DLD1 (cell line): ENCODE results near the gene GNB5.
"Not testable (repeated sequence)": the region's sequence is repeated elsewhere in the genome, so short reads cannot be mapped to it uniquely, and the experiment has no call there.

ENCODE experiments used
- in situ Hi-C: cut with HindIII; loops from 2 replicates; pipeline ENCODE4 v1.10.0; 2017; ENCODE audit warnings: low sequenced_read_pairs

The GNB5 gene

DNA sequence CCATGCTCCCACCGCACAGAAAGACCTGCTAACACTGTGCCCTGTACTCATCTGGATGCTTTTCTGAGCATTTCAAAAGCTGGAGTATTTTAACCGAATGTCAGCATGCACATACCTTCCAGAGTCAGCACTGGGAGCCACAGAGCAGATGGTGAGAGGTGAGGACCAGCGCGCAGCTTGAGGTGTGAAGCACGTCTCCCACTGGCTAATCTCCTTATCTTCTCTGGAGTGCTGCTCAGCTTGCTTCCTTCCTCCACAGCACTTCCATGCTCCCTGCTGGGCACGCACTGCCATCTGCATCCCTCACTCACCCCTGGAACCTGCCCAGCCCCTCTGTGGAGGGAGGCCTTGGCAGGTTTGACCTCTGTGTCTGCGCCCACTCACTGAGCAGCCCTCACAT is at the start of gene GNB5:
TSS of gene GNB5 (minus strand) at position 186 of the 400 bp plus-strand sequence. CDS start 6,716 bp downstream, outside the sequence.
- in situ Hi-C loops, result no loop called here

DNA sequence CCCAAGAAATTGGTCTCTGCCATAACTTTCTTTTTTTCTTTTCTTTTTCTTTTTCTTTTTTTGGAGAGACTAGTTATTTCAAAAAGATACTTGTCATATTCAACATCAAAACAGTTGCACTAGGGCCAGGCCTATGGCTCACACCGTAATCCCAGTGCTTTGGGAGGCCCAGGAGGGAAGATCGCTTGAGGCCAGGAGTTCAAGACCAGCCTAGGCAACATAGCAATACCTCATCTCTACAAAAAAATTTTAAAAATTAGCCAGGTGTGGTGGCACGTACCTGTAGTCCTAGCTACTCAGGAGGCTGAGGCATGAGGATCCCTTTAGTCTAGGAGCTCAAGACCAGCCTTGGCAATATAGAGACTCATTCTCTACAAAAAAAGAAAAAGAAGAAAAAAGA is 49.0 kb upstream of the GNB5 start:
- in situ Hi-C loops, result no loop called here

DNA sequence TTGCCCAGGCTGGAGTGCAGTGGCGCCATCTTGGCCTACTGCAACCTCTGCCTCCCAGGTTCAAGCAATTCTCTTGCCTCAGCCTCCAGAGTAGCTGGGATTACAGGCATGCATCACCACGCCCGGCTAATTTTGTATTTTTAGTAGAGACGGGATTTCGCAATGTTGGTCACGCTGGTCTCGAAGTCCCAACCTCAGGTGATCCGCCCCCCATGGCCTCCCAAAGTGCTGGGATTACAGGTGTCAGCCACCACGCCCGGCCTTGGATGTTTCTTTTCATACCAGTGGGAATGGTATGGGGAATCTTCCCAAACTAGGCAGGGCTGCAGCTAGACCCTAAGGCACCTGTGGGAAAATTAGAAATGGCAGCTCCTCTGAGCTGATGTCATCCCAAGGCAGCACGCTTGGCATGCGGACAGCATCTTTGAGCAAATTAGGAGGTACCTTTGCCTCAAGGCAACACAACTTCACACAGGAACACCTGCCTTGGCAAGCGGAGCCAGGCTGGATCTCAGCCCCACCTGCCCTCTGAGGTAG is 47.9 kb upstream of the GNB5 start:
- in situ Hi-C loops, result not testable (repeated sequence)

DNA sequence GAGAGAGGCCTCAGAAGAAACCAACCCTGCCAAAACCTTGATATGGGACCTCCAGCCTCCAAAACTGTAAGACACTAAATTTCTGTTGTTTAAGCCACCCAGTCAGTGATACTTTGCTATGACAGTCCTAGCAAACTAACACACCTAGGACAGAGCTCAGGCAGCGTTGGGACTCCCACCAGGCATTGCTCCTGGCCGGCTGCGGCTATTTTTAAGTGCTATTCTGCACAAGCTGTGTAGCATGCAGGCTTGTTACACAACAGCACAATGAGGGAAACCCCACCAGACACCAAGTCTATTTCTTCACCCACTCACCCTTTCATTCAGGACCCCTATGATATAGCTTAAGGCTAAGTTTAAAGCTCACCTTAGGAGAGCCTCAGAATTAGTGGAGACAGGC is 47.0 kb upstream of the GNB5 start:
- in situ Hi-C loops, result no loop called here

DNA sequence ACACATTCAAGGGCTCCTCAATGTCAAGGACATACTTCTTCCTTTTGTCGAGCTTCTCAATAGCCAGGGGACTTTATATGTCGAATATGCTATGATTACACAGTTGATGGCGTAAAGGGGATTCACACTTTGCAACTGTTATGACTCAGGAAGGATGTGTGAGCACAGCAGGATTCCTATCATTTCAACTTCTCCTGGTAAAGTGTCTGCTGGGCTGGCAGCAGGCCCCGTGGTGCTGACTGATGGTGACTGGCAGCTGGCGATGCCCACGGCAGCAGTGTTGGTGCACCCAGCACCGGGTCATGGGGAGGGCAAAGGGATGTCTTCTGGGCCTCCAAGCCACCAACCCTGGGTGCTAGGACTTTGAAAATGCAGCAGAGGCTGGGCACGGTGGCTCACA is 44.8 kb upstream of the GNB5 start:
- in situ Hi-C loops, result no loop called here

DNA sequence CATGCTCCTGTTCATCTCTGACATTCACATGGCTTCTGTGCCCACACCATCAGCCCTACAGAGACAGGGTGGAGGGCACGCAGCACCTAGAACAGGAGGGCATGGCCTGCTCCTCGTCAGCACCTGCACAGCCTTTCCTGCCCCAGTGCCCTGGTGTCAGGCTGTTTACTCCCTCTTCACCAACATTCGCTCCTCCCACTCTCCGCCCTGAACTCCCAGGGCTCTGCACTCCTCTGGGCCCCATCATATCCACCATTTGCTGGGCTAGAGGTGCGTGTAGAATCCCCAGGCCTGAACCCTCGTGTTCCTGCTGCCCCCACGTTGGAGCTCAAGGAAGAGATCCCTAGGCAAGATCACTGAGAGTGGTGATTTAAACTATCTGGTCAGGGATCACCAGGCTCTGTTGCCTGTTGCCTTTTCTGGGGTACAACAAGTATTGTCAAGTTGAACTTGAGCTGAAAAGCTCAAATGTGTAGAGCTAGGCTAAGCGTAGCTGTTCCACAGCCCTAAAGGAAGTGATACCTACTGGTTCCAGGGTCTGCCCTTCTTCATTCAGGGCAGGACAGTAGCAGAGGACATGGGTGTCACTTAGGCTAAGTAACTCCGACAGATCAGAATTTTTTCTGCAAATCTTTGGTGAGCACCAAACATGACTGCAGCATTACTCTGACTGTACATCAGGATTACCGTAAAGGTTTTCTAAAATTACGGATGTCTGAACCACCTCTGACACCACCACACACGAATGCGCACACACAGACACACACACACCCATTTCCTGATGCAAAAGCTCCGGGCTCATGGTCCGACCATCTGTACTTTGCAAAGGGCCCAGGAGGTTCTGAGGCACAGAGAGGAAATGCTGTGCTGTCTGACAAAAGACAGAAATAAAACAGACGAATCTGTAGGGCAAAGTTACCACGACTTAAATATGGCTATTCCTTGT is 43.7 kb upstream of the GNB5 start:
- in situ Hi-C loops, result no loop called here

DNA sequence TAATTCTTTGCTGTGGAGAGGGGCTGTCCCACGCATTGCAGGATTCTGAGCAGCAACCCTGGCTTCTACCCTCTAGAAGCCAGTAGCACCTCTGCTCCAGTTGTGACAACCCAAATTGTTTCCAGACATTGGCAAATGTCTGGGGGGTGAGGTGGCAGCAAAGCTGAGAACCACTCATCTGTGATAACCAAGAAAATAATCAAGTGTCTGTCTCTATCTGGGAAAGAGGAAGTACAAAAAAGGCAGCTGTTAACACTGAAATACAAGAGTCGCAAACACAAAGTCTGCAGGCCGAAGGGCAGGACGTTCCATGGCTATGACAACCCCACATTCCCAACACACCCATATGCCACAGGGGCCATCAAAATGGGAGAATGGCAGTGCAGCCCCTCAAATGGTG is 42.2 kb upstream of the GNB5 start:
- in situ Hi-C loops, result no loop called here

DNA sequence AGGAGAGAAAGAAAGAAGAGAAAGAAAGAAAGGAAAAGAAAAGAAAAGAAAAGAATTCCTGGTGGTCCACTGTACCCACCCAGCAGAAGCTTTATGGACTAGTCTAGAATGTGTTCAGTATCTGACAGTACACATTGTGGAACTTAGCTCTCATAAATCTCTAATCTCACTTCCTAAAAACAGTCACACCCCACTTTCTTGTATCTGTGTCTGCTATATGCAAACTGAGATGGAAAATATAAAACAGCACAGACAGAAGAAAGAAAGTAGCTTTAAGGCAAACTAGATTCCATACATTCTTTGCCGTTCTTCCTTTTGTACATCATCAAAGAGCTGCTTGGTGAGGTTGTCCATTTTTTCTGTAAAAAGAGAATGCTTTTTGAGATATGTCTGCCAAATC is 41.1 kb upstream of the GNB5 start:
- in situ Hi-C loops, result no loop called here

DNA sequence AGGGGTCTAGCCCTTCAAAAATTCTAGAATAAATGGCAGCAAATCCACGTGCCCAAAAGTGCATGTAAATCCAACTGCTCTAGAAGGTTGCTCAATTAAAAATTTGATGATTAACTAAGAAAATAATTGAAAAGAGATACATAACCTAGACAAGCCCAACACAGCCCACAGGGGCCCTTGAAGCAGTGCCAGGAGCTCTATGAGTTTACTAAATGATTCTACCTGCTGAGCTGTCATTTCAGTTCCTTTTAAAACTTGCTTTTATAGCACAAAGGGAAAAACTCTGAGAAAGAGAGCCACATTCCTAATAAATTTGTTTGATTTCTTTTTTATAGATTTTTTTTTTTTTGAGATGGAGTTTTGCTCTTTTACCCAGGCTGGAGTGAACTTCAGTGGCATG is 38.9 kb upstream of the GNB5 start:
- in situ Hi-C loops, result no loop called here

DNA sequence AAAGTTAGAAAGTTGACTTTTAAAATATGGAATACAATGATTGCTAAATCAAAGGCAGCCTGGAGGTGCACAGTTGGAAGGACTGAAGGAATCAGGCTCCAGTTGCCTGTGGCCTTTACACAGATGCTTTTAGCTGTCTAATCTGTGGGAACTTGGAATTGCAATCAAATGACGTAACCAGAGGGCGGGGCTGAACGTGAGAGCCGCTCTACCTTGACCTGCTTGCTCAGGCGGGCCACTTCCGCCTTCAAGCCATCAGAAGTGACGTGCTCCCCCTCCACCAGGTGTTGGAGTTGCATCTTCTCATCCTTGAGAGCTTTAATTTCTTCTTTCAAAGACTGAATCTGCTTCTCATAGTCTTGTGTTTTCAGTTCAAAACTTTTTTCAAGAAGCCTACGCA is 37.7 kb upstream of the GNB5 start:
- in situ Hi-C loops, result no loop called here

DNA sequence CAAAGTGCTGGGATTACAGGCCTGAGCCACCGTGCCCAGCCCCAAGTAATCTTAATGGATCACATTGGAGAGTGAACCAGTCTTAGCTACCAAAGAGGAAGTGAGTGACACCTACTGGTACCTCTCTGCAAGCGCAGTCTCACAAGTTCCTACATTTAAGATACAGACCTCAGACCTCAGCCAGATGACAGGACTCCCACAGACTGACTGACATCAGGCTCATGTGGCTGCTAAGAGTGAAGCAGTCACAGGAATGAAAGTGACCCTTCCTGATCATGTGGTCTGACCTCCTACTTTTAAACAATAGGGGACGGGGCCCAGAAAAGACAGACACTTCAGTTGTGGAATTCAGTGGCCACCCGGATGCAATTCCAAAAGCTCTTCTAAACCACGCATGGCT is 36.3 kb upstream of the GNB5 start:
- in situ Hi-C loops, result no loop called here

DNA sequence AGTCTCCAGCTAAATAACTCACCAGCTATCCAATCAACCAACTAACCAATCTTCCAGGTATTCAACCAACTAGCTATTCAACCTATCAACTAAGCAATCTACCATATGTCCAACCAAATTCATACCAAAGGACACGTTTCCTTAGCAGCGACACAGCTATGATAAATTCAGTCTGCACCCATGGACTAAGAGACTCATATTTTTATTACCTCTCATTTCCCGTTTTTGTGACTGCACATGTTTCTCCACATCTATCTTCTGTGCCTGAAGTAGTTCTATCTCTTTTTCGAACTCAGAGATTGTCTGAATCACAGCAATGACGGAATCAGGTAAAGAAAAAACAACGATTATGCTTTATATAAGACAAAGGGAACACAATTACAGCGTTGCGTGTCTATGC is 34.0 kb upstream of the GNB5 start:
- in situ Hi-C loops, result no loop called here

DNA sequence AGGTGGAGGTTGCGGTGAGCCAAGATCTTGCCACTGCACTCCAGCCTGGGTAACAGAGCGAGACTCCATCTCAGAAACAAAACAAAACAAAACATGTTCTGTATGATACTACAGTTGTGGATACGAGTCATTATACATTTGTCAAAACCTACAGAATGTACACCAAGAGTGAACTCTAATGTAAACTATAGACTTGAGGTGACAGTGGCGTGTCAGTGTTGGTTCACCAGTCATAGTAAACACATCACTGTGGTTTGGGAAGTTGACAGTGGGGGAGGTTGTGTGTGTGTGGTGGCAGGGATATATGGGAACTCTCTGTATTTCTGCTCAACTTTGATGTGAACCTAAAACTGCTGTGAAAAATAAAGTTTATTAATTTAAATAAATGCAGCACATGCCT is 33.0 kb upstream of the GNB5 start:
- in situ Hi-C loops, result no loop called here

DNA sequence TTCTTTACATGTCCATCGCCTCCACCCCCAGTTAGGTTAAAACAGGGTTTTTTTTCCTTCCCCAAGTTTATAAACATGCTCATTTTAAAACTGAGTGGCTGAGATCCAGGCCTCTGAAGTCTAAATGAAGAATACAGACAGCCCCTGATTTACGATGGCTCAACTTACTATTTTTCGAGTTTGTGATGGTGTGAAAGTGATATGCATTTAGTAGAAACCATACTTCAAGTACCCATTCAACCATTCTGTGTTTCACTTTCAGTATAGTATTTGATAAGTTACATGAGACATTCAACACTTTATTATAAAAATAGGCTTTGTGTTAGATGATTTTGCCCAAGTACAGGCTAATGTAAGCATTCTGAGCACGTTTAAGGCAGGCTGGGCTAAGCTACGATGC is 30.5 kb upstream of the GNB5 start:
- in situ Hi-C loops, result no loop called here

DNA sequence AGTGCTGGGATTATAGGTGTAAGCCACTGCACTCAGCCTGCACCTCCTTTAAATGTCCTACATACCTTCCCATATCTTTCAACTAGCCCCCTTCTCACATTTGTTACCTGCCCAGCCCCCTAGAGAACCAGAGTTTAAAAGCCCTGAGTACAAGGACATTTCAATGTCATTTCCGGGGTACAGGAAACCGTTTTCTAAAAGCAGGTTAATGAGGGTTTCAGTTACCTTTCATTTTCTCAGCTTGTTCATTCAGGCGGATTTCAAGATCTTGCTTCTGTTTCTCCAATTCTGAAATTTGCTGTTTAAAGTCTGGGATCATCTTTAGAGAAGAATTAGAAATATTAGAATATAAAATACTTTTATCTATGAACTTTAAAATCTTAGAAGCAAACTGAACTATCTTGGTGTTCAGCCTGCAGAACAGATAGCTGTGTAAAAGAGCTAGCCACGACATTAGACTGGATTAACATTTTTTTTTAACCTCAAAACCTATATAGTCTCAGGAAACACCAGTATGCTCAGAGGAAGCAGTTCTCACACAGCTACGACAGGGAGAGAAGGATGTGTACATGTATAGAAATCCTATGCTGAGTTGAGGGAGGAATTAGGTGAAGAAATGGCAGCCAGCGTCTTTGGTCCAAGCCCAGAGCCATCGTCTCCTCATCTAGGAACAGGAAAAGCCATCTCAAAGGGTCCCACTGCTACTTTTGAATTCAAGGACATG is 29.9 kb upstream of the GNB5 start:
- in situ Hi-C loops, result no loop called here

DNA sequence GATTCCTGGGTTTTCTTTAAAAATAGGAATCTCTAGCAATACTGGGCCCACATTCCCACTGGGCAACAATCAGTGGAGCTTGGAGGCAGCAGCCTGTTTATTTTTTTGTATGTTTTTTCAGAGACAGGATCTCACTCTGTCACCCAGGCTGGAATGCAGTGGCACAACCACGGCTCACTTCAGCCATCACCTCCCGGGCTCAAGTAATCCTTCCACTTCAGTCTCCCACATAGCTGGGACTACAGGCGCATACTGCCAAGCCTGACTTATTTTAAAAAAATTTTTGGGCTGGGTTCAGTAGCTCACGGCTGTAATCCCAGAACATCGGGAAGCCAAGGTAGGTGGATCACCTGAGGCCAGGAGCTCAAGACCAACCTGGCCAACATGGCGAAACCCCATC is 29.1 kb upstream of the GNB5 start:
- in situ Hi-C loops, result no loop called here

DNA sequence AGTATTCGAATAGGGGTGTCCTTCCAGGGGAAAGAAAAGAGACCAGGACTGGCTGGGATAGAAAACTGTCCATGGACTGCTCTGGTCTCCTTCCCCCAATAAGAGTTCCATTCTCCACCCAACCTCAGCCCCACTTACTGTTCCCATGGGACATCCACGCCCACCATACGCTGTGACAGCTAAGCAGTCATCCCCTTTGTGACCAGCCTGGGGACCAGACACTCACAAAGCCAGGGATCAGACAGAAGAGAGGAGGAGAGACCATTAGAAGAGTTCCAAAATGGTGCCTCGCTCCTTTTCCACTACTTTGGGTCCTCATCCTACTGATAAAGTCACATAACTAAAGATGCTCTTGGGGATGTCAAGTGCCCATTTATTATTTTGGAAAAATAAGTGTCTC is 27.6 kb upstream of the GNB5 start:
- in situ Hi-C loops, result no loop called here

DNA sequence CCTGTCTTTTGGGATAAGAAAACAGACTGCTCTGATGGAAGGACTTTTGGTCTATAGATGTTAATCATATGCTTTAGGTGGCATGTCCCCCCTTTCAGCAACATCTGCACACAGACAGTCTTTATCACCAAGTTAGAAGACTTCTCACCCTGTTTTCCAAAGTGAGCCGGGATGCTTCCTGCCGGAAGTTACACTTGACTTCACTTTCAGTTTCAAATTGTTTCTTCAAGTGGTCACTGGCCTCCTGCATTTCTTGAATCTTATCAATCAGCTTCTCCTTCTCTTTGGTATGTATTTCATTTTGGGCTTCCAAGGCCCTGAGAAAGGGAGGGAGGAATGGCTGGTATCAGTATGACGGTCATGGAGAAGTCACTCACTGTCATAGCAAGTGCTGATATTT is 27.2 kb upstream of the GNB5 start:
- in situ Hi-C loops, result no loop called here

DNA sequence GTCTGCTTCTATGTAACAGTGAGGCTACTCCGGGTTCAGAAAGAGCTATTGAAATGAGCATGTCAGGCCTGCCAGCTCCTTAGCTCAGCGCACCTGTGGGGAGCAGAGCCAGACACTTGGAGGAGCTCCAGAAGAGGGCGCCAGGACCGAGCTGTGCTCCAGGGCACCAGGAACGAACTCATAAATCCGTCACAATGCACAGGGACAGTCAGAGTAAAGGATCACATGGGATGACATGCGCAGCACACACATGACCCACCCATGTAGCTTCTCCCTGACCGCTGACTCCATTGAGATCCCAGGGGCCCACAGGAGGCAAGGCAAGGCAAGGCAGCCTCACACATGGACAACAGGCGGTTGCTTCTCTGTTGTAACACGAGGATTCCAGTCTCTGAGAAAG is 26.0 kb upstream of the GNB5 start:
- in situ Hi-C loops, result no loop called here

DNA sequence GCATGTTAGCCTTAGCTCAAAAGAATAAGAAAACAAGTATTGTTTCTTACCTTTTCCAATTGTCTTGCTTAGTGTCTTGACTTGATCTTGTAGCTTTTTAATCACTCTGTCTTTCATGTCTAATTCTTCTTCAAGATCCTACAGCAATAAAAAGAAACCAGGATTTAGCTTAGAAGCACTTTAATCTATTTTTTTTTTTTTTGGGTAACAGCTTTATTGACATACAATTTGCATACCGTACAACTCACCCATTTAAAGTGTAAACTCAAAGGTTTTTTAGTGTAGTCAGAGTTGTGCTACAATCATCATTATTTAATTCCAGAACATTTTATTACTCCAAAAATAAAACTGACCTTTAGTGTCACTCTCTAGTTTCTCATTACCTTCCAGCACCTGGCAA is 23.4 kb upstream of the GNB5 start:
- in situ Hi-C loops, result no loop called here

DNA sequence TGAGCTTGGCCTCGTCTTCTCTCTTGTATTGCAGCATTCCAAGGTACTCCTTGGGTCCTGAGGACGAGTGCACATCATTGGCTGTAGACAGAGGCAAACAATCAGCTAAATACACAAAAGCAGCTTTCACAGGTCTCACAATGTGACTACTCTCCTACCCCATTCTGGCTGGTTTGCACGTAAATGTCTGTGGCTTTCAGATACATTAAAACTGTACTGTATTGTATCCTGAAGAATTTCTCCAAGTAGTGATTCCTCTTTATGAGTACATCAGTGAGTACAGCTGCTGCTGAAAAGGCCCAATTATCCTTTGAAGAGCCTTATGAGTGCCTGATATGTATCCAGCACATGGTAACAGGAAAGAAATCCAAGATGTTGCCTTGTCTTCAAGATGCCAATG is 22.0 kb upstream of the GNB5 start:
- in situ Hi-C loops, result no loop called here
